ENCODE results near the gene DDX52.
"Not testable (repeated sequence)": the region's sequence is repeated elsewhere in the genome, so short reads cannot be mapped to it uniquely, and the experiment has no call there.

Gene DDX52, protein sequence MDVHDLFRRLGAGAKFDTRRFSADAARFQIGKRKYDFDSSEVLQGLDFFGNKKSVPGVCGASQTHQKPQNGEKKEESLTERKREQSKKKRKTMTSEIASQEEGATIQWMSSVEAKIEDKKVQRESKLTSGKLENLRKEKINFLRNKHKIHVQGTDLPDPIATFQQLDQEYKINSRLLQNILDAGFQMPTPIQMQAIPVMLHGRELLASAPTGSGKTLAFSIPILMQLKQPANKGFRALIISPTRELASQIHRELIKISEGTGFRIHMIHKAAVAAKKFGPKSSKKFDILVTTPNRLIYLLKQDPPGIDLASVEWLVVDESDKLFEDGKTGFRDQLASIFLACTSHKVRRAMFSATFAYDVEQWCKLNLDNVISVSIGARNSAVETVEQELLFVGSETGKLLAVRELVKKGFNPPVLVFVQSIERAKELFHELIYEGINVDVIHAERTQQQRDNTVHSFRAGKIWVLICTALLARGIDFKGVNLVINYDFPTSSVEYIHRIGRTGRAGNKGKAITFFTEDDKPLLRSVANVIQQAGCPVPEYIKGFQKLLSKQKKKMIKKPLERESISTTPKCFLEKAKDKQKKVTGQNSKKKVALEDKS

GRCh38 chr17:37643118-37643766 is at the start of gene DDX52:
Gene DDX52, minus strand, starts transcription at chr17:37643446. Its CDS starts 26 bp downstream, at chr17:37643420.
- DNase-seq = peak; percentile 87

DNA sequence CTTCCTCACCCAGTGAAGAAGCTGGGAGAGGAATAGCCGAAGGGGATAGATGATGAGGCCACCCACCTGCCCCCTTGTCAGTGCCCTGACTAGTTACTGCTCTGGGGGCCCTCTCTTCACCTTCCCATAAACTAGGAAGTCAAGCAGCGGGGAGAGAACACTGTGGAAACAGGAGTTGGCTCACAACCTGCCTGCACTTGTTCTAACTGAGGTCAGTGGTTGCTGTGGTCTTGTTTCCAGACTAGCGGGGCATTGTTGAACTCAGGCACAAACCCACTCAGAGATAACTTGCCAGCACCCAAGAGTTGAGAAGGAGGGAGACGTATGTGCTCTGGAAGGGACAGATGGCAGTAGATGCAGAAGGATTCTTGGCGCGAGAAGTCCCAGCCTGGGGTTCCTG is 48.6 kb upstream of the DDX52 start:
- DNase-seq = no peak

DNA sequence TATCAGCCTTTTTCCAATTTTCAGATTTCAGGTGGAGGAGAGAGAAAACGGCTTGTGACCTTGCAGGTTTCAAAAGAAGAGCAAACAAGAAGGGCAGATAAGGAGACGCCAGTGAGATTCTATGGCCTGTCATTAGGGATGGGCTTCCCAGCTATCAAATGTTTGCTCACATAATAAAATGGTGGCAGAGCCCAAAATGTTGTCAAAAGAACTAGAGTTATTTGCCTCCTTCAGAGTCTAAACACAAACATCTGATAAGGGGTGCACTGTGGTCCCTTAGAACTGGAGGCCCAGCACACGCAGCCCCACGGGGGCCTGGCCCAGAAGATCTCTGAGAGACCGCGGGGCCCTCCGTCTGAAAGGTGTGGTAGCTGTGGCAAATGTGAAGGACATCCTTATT is 46.1 kb upstream of the DDX52 start:
- no peak for DNase-seq

- no peak for DNase-seq
Measured at GRCh38 chr17:37683454-37683984, 40.3 kb upstream of the DDX52 start.

GRCh38 chr17:37682007-37682406 is 38.8 kb upstream of the DDX52 start:
- DNase-seq = no peak

- DNase-seq = not testable (repeated sequence)
Measured at GRCh38 chr17:37679995-37680394, 36.7 kb upstream of the DDX52 start.

DNA sequence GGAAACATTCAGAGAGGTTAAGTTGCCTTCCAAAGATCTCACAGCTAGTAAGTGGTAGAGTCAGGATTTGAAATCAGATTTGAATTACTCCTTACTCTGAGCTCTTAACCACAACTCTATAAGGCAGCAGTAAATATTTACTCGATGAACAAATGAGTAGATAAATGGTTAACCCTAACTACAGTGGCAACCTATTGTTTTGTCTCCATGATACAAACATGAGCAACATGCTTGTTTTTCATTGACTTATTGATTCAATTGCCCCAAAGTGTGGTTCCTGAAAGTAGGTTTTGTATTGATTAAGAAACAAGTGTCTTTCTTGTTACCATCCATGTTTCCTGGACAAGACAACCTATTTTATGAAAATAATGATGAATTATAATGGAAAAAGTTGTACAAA is 34.8 kb upstream of the DDX52 start:
- no peak for DNase-seq

DNA sequence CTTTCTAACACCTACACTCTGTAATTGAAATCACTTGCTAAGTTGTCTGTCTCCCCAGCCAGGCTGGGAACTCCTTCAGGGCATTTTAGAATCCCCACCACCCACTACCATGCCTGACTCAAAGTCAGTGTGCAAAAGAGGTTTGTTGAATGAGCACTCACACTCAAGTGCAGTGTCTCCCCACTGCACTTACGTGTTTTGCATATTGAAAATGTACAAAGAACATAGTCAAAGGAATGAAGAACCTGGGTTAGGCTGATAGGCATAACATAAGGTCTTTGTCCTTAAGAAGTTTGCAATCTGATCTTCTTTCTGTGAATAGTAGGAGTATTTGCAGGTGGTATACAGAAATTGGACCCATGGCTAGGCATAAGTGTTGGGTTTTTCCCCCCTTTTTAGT is 33.8 kb upstream of the DDX52 start:
- no peak for DNase-seq

DNA sequence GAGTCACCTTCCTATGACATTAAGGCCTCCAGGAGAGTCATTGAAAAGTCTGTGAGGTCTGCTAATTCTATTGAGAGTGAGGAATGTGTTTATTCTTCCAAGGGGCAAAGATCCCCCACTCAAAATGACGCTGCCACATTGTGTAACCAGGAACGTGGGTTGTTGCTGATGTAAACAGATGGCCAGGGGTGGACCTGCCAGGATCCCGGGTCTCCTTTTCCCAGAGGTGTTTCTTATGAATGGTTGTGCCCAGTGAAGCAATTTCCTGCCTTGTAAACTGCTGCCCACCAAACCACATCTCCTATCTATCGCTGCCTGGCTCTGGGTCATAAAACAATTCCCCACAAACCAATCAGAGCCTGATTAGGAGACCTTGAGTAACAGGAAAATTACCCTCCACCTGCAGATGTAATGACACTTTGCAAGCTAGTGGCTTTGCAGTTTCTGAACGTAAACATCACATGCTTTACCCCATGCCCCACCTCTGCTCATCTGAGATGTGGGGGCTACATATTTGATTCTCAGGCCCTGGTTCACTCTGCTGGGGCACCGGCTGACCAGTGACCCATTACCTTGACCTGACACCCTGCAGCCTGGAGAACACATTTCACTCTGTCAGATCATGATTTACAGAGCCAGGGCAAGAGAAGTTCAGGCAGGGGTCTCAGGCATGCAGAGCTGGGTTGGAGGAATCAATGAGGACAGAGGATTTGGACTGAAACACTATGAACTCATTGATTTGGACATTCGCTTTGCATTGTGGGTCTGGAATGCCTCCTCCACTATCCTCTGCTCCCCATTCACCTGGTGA is 33.1 kb upstream of the DDX52 start:
- no peak for DNase-seq

- DNase-seq = no peak
Measured at GRCh38 chr17:37674511-37674910, 31.3 kb upstream of the DDX52 start.

DNA sequence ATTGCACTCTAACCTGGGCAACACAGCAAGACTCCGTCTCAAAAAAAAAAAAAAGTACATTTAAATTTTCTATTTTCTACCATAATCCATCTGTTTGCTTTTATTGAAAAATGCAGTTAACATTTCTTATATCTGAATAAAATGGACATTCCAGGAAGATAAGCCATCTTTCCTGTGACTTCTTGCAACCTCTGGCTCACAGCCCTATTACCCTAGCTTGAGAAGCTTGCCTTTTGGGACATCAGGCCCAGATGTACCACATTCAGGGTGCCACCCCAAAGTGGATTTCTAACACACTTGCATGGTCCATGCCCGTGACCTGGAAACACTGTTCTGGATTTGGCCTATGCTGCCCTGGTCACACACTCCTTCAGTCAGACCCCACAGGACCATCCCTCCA is 30.1 kb upstream of the DDX52 start:
- no peak for DNase-seq

- no peak for DNase-seq
Measured at GRCh38 chr17:37672548-37673078, 29.4 kb upstream of the DDX52 start.

DNA sequence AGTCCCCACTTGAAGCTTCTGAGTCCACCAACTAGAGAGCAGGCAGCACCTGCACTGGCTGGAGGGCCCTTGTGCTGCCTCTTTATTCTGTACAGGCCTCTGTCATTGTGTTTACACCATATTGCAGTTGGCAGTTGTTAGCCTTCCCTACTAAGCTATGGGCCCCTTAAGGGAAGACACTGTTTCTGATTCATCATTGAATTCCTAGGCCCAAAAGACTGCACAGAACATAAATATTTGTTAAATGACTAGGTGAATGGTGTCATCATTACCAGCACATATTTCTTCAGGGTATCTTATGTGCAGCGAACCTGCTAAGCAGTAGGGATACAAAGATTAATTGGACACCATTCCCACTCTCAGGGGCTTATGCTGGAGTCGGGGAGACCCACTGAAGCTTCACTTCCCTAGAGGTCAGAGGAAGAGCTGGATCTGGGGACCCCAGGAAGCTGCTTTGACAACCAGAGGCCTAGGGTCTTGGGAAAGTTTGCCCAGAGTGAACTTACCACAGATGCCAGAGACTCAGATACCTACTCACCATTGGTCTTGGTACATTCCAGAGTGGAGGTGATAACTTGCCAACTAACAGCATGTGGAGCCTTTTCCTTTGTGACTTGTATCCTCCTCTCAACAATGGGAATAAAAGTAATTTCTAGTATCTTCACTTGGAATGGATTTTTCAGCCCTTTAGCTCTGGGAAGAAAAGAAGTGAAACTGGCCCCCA is 28.7 kb upstream of the DDX52 start:
- DNase-seq = no peak

GRCh38 chr17:37671028-37671823 is 28.0 kb upstream of the DDX52 start:
- DNase-seq = no peak

DNA sequence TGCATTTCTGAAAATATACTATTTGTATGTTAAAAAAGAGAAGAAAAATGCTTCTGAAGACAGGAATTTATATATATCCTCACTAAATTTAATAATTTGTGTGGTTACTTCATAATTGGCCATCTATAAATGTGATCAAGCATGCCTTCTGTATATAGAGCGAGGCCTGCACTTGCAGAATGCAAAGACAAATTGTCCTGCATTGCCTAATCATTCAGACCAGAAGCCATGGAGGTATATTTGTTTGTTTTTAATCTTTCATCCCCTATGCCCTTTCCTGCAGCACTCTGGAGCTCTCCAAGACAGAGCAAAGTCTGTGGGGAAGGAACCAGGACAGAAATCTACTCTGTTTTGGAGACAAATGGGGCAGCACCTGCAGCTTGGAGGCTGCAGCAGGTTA is 23.8 kb upstream of the DDX52 start:
- DNase-seq = no peak

DNA sequence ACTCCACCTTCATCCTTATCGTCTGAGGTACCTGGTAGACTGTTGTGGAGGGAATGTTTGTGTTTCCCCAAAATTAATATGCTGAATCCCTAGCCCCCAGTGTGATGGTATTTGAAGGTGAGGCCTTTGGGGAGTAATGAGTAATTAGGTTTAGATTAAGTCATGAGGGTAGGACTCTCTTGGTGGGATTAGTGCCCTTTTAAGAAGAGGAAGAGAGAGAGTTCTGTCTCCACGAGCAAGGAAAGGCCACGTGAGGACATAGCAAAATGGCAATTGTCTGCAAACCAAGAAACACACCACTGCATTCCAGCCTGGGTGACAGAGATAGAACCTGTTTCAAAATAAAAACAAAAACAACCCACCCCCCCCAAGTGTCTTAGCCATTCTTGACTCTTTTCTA is 21.0 kb upstream of the DDX52 start:
- DNase-seq = no peak

DNA sequence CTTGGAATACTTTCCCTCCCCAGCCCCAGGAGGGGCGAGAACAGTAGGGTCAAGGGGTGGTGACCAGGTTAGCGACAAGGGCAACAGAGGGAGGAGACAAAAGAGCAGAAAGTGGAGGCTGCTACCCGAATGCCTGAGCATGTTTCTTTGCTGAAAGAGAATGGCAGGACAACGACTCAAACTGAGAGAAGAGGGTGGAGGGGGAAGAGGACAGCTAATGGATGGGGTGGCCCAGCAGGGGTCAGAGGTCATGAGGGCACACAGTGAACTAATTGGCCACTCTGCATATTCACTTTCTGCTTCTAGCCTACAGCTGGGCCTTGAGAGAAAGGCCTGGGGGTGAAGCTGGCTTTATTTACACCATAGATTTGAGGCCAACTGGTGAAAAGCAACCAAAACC is 19.1 kb upstream of the DDX52 start:
- no peak for DNase-seq

DNA sequence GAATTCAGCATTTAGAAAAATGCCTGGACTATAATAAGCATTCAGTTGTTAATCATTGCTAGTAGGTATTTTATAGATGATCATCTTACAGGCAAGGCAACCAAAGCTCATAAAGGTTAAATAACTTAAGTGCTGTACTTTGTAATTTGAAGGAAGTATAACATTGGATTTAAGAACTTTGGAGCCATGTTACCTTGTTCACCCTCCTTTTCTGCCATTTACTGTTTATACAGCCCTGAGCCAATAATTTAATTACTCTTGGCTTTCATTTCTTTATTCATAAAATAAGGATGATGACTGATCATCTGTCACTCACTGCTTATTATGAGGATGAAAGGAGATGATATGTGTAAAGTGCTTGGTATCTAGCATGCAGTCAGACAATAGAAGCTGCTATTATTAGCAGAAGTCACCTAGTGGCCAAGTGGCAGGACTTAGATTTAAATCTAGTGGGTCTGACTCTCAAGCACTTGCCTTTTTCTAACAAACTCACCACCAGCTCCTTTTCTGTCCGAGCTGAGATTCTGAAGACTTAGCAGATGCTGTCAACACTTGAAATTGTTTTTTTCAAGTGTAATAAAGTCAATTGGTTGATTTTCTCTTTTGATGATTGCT is 18.3 kb upstream of the DDX52 start:
- no peak for DNase-seq

DNA sequence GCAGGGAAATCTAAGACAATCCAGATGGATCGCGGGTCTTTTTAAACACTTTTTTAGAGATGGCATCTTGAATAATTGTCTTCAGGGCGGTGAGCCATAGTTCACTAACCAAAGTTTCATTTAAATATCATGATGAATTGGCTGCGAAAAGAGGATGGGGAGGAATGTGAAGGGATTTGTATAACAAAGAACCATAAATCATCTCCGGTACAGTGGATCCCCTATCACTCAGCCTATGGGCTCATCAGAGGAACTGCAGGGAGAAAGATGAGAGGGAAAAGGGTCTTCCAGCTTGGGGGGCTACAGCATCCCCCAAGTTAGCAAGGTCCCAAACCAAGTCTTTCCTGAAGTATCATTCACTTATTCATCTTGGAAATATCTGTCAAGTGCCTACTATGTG is 16.7 kb upstream of the DDX52 start:
- DNase-seq = no peak

DNA sequence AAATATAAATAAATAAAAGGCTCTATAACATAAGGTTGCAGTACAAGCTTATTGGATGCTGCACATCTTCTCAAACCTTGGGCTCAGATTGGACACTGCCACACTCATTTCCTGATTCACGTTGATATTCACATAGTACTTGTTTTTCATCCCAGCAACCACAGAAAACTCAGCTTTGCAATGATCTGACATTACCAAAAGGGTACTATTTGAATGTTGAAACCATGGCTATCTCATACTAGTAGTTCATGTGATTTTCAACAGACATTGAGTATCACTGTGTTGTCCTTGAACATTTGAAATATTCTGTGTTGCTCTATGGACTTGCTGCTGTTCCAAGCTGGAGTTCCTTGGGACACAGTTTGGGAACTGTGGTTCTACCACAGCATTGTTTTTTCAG is 14.0 kb upstream of the DDX52 start:
- no peak for DNase-seq

- DNase-seq = no peak
Measured at GRCh38 chr17:37651849-37652248, 8.6 kb upstream of the DDX52 start.
